ENCODE measurements around the gene LSM7. TPM values are rescaled to one million over a fixed set of nuclear protein-coding genes. Genes with fewer than 3 reads are reported as not detected.
A peak's percentile ranks its signal among the peaks of the same experiment; 100 is the strongest.

The LSM7 gene
- total and polyA plus RNA-seq, 9 of the 15 experiments (the other 6 are each of a cell fraction or from before 2014, with no cell fraction given): 40.5 to 690 (median 265) TPM

- TF ChIP-seq ETV1 (tag; conservative IDR thresholded peaks at IDR 0.05; ENCODE audit: low read depth): peak; percentile 82
- peak; percentile 72 for TF ChIP-seq POLR2A (conservative IDR thresholded peaks at IDR 0.05)
- TF ChIP-seq, protein P1, sequence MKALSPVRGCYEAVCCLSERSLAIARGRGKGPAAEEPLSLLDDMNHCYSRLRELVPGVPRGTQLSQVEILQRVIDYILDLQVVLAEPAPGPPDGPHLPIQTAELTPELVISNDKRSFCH (CRISPR knock-in tag; IDR thresholded peaks at IDR 0.05): no peak
- TF ChIP-seq, protein P1 (tag; IDR thresholded peaks at IDR 0.05): peak; percentile 70; the same call in 1 of the 2 replicates
- no peak for TF ChIP-seq COPS2 (conservative IDR thresholded peaks at IDR 0.05)
- peak; percentile 59 for TF ChIP-seq VEZF1 (CRISPR knock-in tag; IDR thresholded peaks at IDR 0.05)
- TF ChIP-seq BHLHE40 (IDR thresholded peaks at IDR 0.05; ENCODE audit: low read length): peak; percentile 44; the same call in 1 of the 2 replicates
- TF ChIP-seq POLR2AphosphoS5 (IDR thresholded peaks at IDR 0.05; ENCODE audit: control insufficient read depth, insufficient read depth, low read depth, low read length): peak; percentile 26; the same call in 1 of the 2 replicates
- TF ChIP-seq, protein P2, sequence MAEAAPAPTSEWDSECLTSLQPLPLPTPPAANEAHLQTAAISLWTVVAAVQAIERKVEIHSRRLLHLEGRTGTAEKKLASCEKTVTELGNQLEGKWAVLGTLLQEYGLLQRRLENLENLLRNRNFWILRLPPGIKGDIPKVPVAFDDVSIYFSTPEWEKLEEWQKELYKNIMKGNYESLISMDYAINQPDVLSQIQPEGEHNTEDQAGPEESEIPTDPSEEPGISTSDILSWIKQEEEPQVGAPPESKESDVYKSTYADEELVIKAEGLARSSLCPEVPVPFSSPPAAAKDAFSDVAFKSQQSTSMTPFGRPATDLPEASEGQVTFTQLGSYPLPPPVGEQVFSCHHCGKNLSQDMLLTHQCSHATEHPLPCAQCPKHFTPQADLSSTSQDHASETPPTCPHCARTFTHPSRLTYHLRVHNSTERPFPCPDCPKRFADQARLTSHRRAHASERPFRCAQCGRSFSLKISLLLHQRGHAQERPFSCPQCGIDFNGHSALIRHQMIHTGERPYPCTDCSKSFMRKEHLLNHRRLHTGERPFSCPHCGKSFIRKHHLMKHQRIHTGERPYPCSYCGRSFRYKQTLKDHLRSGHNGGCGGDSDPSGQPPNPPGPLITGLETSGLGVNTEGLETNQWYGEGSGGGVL (CRISPR knock-in tag; IDR thresholded peaks at IDR 0.05): no peak
- TF ChIP-seq NR4A1 (CRISPR knock-in tag; IDR thresholded peaks at IDR 0.05): no peak
- 0 out of 2 replicates have a peak, but pooled peaks have one; percentile 18 for TF ChIP-seq NR4A1 (tag; IDR thresholded peaks at IDR 0.05)
- TF ChIP-seq U2AF1 (optimal IDR thresholded peaks at IDR 0.05; ENCODE audit: low read depth, low read length): peak; percentile 89
- peak; percentile 92 to 93 for TF ChIP-seq NRF1 (conservative IDR thresholded peaks at IDR 0.05 in 1 of 2, IDR thresholded peaks at IDR 0.05 in 1 of 2)
- TF ChIP-seq, protein P3, sequence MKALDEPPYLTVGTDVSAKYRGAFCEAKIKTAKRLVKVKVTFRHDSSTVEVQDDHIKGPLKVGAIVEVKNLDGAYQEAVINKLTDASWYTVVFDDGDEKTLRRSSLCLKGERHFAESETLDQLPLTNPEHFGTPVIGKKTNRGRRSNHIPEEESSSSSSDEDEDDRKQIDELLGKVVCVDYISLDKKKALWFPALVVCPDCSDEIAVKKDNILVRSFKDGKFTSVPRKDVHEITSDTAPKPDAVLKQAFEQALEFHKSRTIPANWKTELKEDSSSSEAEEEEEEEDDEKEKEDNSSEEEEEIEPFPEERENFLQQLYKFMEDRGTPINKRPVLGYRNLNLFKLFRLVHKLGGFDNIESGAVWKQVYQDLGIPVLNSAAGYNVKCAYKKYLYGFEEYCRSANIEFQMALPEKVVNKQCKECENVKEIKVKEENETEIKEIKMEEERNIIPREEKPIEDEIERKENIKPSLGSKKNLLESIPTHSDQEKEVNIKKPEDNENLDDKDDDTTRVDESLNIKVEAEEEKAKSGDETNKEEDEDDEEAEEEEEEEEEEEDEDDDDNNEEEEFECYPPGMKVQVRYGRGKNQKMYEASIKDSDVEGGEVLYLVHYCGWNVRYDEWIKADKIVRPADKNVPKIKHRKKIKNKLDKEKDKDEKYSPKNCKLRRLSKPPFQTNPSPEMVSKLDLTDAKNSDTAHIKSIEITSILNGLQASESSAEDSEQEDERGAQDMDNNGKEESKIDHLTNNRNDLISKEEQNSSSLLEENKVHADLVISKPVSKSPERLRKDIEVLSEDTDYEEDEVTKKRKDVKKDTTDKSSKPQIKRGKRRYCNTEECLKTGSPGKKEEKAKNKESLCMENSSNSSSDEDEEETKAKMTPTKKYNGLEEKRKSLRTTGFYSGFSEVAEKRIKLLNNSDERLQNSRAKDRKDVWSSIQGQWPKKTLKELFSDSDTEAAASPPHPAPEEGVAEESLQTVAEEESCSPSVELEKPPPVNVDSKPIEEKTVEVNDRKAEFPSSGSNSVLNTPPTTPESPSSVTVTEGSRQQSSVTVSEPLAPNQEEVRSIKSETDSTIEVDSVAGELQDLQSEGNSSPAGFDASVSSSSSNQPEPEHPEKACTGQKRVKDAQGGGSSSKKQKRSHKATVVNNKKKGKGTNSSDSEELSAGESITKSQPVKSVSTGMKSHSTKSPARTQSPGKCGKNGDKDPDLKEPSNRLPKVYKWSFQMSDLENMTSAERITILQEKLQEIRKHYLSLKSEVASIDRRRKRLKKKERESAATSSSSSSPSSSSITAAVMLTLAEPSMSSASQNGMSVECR (CRISPR knock-in tag; IDR thresholded peaks at IDR 0.05): peak; percentile 92
- peak; percentile 77 for TF ChIP-seq ZFX (CRISPR knock-in tag; IDR thresholded peaks at IDR 0.05)
- peak; percentile 70 for TF ChIP-seq L3MBTL2 (IDR thresholded peaks at IDR 0.05)
Observed at GRCh38 chr19:2273356-2274184, 54.8 kb downstream of the LSM7 start (continued).

All from K562 (cell line).